Smooth muscle cell of bladder (primary cell): ENCODE data around the gene PIP. TPM values are rescaled to one million over a fixed set of nuclear protein-coding genes. Genes with fewer than 3 reads are reported as not detected.

ENCODE experiments used
- total RNA-seq: library from RNA; depleted of rRNA; stranded (reverse); fragments of >200 nt; gene quantifications from 2 replicates; pipeline ENCODE4 v1.2.3, GENCODE V29; 2014

Gene PIP, protein sequence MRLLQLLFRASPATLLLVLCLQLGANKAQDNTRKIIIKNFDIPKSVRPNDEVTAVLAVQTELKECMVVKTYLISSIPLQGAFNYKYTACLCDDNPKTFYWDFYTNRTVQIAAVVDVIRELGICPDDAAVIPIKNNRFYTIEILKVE
- total RNA-seq, result not detected in 2 replicates

DNA sequence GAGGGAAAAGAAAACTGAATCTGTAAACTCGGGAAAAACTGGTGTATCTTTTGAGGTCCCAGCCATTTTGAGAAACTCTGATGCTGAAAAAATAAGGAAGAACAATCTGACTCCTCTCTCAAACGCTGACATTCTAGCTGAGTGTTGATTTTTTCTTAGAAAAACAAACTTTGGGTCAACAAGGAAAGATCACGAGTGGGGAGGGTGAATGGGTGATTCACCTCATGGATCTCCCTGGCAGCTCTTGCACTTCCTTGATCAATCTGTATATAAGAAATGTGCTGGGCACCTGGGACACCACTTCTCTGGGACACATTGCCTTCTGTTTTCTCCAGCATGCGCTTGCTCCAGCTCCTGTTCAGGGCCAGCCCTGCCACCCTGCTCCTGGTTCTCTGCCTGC is at the start of gene PIP:
TSS of gene PIP (plus strand) at position 297 of the 400 bp plus-strand sequence. CDS start at position 337, 40 bp downstream.

DNA sequence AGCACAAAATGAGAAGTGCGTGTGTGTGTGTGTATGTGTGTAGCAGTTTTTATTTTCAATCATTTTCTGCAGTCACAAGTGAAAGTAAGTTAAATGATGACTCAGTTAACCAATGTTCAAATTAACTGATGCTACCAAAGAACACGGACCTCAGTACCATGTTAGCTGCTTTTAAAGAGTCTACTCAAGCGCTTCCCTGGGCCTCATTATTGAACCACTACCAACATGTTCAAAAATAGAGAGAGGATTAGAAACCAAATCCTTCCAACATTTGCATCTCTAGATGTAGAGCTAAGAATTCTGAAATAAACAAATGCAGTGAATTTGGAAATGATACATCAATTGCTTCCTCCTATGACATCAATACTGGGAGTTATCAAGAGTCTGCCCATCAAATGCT is 51.1 kb downstream of the PIP start, which contains the start of gene TAS2R39:
TSS of gene TAS2R39 (plus strand) at position 396 of the 400 bp plus-strand sequence. CDS start at position 396, 0 bp downstream.

Other genes with a start within 250 kb of the PIP start
- not detected in 2 replicates for gene TRPV6, start 246.3 kb upstream of the PIP start, total RNA-seq
- gene TRPV5, start 198.3 kb upstream of the PIP start, total RNA-seq, result not detected in 2 replicates
- not detected in 2 replicates for gene LLCFC1, start 192.6 kb upstream of the PIP start, total RNA-seq
- 0.28 TPM in 1 of 2 replicates, not detected in the other for gene KEL, start 169.7 kb upstream of the PIP start, total RNA-seq
- gene OR9A2, start 104.9 kb upstream of the PIP start, total RNA-seq, result not detected in 2 replicates
- not detected in 2 replicates for gene OR6V1, start 79.7 kb upstream of the PIP start, total RNA-seq
- gene TAS2R39, start 51.3 kb downstream of the PIP start, total RNA-seq, result not detected in 2 replicates
- gene TAS2R40, start 90.0 kb downstream of the PIP start, total RNA-seq, result not detected in 2 replicates
- 82.6 and 83.4 TPM in 2 replicates for gene GSTK1, start 131.4 kb downstream of the PIP start, total RNA-seq
- gene TMEM139, start 152.9 kb downstream of the PIP start, total RNA-seq, result not detected in 2 replicates
- 4.0 and 5.4 TPM in 2 replicates for gene CASP2, start 156.3 kb downstream of the PIP start, total RNA-seq
- gene CLCN1, start 184.0 kb downstream of the PIP start, total RNA-seq, result 0.09 and 0.14 TPM in 2 replicates
- gene FAM131B, start 230.6 kb downstream of the PIP start, total RNA-seq, result 1.00 and 1.9 TPM in 2 replicates
- 9.4 and 14.0 TPM in 2 replicates for gene ZYX, start 249.3 kb downstream of the PIP start, total RNA-seq